Muscle of leg (tissue), 11 donors: Measurements from ENCODE around the gene KCNMA1. TPM values are rescaled to one million over a fixed set of nuclear protein-coding genes. Genes with fewer than 3 reads are reported as not detected.

Experiments
- DNase-seq: peaks from one replicate; pipeline ENCODE4 v3.0.0; 2013
- H3K27ac ChIP-seq: one replicate; pipeline ENCODE4 v1.5.1; 2013; ENCODE audit warnings: mild to moderate bottlenecking, low read length, control low read depth
- H3K27me3 ChIP-seq: one replicate; pipeline ENCODE4 v1.6.1; 2013; ENCODE audit warnings: low read length; ENCODE audit not compliant: control insufficient read depth, insufficient read depth
- H3K36me3 ChIP-seq: one replicate; pipeline ENCODE4 v1.6.1; 2013; ENCODE audit warnings: low read length; ENCODE audit not compliant: control insufficient read depth, insufficient read depth
- H3K4me1 ChIP-seq: one replicate; pipeline ENCODE4 v1.6.1; 2013; ENCODE audit warnings: low read length; ENCODE audit not compliant: control insufficient read depth, insufficient read depth
- H3K4me3 ChIP-seq: one replicate; pipeline ENCODE4 v1.5.1; 2013; ENCODE audit warnings: low read length, control low read depth
- H3K9me3 ChIP-seq: replicated peaks from 2 replicates; pipeline ENCODE4 v1.6.1; 2013; ENCODE audit warnings: low read depth, low read length; ENCODE audit not compliant: control insufficient read depth
- WGBS: methylation state at CpG from one replicate; pipeline ENCODE4 v1.1.5; 2013; ENCODE audit warnings: missing lambda C conversion rate; ENCODE audit not compliant: insufficient coverage; 5-methylcytosine and 5-hydroxymethylcytosine counted together
- polyA plus RNA-seq, 8 donors: library from polyadenylated mRNA; unstranded; fragments of 120-200 nt; gene quantifications; one replicate each; pipeline versions ENCODE4 v1.2.1 to v1.2.3, GENCODE V29; 2013; ENCODE audit warnings: inconsistent platforms in 1 of 8, low replicate concordance in 1 of 8; ENCODE audit not compliant: insufficient read length in 8 of 8, insufficient read depth in 1 of 8
- total RNA-seq: library from RNA; stranded (reverse); fragments of 120-200 nt; gene quantifications from one replicate; pipeline ENCODE4 v1.2.4, GENCODE V29; 2013

KCNMA1 gene
- total and polyA plus RNA-seq, 9 donors: 12.7 to 23.3 (median 18.2) TPM

DNA sequence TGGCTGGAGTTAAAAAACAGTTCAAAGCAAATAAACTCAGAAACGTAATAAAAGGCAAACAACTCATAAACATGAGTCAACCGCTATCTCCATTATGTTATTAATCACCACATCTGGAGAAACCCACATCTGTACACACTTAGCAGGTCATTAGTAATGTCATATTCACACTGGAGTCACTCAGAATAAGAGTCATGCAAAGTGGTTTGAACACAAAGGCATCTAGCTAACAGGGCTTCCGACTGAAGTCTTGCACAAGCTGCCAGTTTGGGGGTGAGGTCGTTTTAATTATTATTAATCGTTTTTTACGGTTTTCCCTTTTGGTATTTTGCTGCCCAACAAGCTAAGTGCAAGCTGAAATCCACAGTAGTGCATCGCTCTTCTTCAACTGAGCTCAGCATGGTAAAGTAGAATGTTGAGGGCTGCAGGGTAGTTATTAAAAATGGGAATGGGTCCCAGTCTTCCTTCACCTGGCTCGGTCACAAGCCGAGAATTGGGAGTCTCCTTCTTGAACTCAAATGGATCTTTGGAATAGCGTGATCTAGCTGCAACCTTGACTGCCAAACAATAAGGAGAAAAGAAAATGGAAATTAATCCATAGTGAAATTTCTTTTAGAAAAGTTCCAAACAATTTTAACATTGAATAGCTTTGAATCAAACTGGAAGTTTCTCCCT, 663.5 kb downstream of the KCNMA1 start:
- peak; percentile 93 for DNase-seq
- H3K36me3 ChIP-seq: no peaks in the 10 kb centered on the region
- peaks cover 10% of the 10 kb centered on the region for H3K4me1 ChIP-seq
- no peaks in the 10 kb centered on the region for H3K9me3 ChIP-seq
- WGBS: no CpG with 5 or more reads among the region's 10 CpGs
- peak overlapping the region; percentile 76 for H3K27ac ChIP-seq
- H3K4me3 ChIP-seq: no peak overlapping the region
- peaks cover 2% of the 10 kb centered on the region for H3K27me3 ChIP-seq

GRCh38 chr10:76973091-76974016, 664.3 kb downstream of the KCNMA1 start:
- peak overlapping the region; percentile 76 for H3K27ac ChIP-seq
- H3K36me3 ChIP-seq: no peaks in the 10 kb centered on the region
- H3K27me3 ChIP-seq: peaks cover 2% of the 10 kb centered on the region
- H3K4me1 ChIP-seq: peaks cover 10% of the 10 kb centered on the region
- H3K9me3 ChIP-seq: no peaks in the 10 kb centered on the region
- 29% methylated on average over 2 of the region's 10 CpGs for WGBS
- H3K4me3 ChIP-seq: no peak overlapping the region
- DNase-seq: peak; percentile 97

- peak; percentile 62 for DNase-seq
- no peaks in the 10 kb centered on the region for H3K36me3 ChIP-seq
- H3K9me3 ChIP-seq: no peaks in the 10 kb centered on the region
- WGBS: no CpG with 5 or more reads among the region's 2 CpGs
- peaks cover 10% of the 10 kb centered on the region for H3K4me1 ChIP-seq
- no peak overlapping the region for H3K4me3 ChIP-seq
- H3K27ac ChIP-seq: peak overlapping the region; percentile 76
- H3K27me3 ChIP-seq: no peaks in the 10 kb centered on the region
Measured at GRCh38 chr10:76972541-76972940, 665.1 kb downstream of the KCNMA1 start.

GRCh38 chr10:76971547-76972170, 665.9 kb downstream of the KCNMA1 start:
- Histone ChIP-seq H3K9me3 (no peaks in the 10 kb centered on the region), H3K4me1 (peaks cover 10% of the 10 kb centered on the region), H3K4me3 (no peak overlapping the region), H3K27ac (no peak overlapping the region), H3K27me3 (no peaks in the 10 kb centered on the region), H3K36me3 (no peaks in the 10 kb centered on the region)
- 89% methylated on average over 3 of the region's 8 CpGs for WGBS
- no peak for DNase-seq

- Histone ChIP-seq H3K4me1 (peaks cover 10% of the 10 kb centered on the region), H3K36me3 (no peaks in the 10 kb centered on the region), H3K27me3 (no peaks in the 10 kb centered on the region), H3K27ac (no peak overlapping the region), H3K9me3 (no peaks in the 10 kb centered on the region), H3K4me3 (no peak overlapping the region)
- DNase-seq: peak; percentile 79
- 26% methylated on average over 3 of the region's 6 CpGs for WGBS
Measured at GRCh38 chr10:76970711-76971519, 666.7 kb downstream of the KCNMA1 start.

- H3K4me3 ChIP-seq: no peak overlapping the region
- H3K27ac ChIP-seq: no peak overlapping the region
- peaks cover 10% of the 10 kb centered on the region for H3K4me1 ChIP-seq
- no peaks in the 10 kb centered on the region for H3K27me3 ChIP-seq
- 92% methylated on average over 4 of the region's 9 CpGs for WGBS
- no peaks in the 10 kb centered on the region for H3K36me3 ChIP-seq
- no peaks in the 10 kb centered on the region for H3K9me3 ChIP-seq
- DNase-seq: no peak
Measured at GRCh38 chr10:76969366-76969948, 668.2 kb downstream of the KCNMA1 start.

DNA sequence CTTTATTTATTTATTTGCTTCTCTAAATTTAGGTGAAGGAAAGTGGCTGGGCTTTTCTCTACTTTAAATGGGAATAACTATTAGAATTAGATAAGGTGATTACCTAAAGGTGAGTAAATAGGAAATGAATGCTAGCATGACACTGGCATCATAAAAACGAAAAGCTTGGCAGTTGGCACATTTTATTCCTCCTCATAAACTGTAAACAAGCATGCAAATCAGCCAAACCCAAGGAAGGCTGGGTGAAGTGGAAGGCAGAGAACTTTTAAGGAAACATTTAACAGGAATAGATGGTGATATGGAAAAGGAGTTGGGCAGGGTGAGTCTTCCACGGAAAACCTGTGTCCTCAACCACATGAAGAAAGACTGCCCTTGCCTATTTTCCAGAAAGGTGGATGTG, 669.1 kb downstream of the KCNMA1 start:
- no peaks in the 10 kb centered on the region for H3K9me3 ChIP-seq
- H3K4me1 ChIP-seq: peaks cover 6% of the 10 kb centered on the region
- H3K27ac ChIP-seq: no peak overlapping the region
- DNase-seq: no peak
- no peak overlapping the region for H3K4me3 ChIP-seq
- no CpG with 5 or more reads among the region's 2 CpGs for WGBS
- no peaks in the 10 kb centered on the region for H3K36me3 ChIP-seq
- H3K27me3 ChIP-seq: no peaks in the 10 kb centered on the region

GRCh38 chr10:76962851-76963250, 674.8 kb downstream of the KCNMA1 start:
- peaks cover 5% of the 10 kb centered on the region for H3K4me1 ChIP-seq
- no peaks in the 10 kb centered on the region for H3K27me3 ChIP-seq
- no peak overlapping the region for H3K4me3 ChIP-seq
- H3K9me3 ChIP-seq: peaks cover 2% of the 10 kb centered on the region
- H3K36me3 ChIP-seq: no peaks in the 10 kb centered on the region
- peak; percentile 46 for DNase-seq
- H3K27ac ChIP-seq: no peak overlapping the region
- WGBS: 50% methylated on average over 1 of the region's 4 CpGs

GRCh38 chr10:76961841-76962240, 675.8 kb downstream of the KCNMA1 start:
- no peak for DNase-seq
- no peak overlapping the region for H3K27ac ChIP-seq
- H3K4me3 ChIP-seq: no peak overlapping the region
- H3K4me1 ChIP-seq: peaks cover 6% of the 10 kb centered on the region
- WGBS: no CpG with 5 or more reads among the region's 5 CpGs
- no peaks in the 10 kb centered on the region for H3K36me3 ChIP-seq
- H3K27me3 ChIP-seq: no peaks in the 10 kb centered on the region
- peaks cover 2% of the 10 kb centered on the region for H3K9me3 ChIP-seq
